Panc1 (cell line): Measurements from ENCODE around the gene FAM98B.

Experiments used
- CTCF ChIP-seq: fragments of 450-650 bp; IDR thresholded peaks from 2 replicates; pipeline ENCODE4 v1.5.1; 2017; ENCODE audit warnings: mild to moderate bottlenecking
- POLR2AphosphoS5 ChIP-seq: IDR thresholded peaks from 2 replicates; pipeline ENCODE4 v1.6.1; 2012; ENCODE audit warnings: mild to moderate bottlenecking, low read depth, low read length, moderate library complexity
- REST ChIP-seq, 2 experiments: IDR thresholded peaks; 2 replicates each; pipeline ENCODE4 v1.6.1; 2011 to 2012; ENCODE audit warnings: low read depth in 2 of 2, control low read depth in 1 of 2, low read length in 1 of 2, mild to moderate bottlenecking in 1 of 2, moderate library complexity in 1 of 2; ENCODE audit not compliant: insufficient read depth in 1 of 2

GRCh38 chr15:38509152-38509551, 55.2 kb downstream of the FAM98B start:
- no peak for TF ChIP-seq CTCF
- TF ChIP-seq POLR2AphosphoS5: no peak
- no peak for TF ChIP-seq REST (IDR thresholded peaks at IDR 0.05; ENCODE audit: insufficient read depth in 1 of 2, low read depth in 2 of 2, low read length in 1 of 2)
